ENCODE results near the gene SKAP1. TPM values are rescaled to one million over a fixed set of nuclear protein-coding genes. Genes with fewer than 3 reads are reported as not detected.

Gene SKAP1
- total and polyA plus RNA-seq, 2 of the 13 experiments (the other 11 are each of a cell fraction or from before 2014, with no cell fraction given), result 0.21 TPM; not detected in 1

- TF ChIP-seq ZNF20 (CRISPR knock-in tag; IDR thresholded peaks at IDR 0.05), result no peak
- no peak for TF ChIP-seq ZNF672 (CRISPR knock-in tag; IDR thresholded peaks at IDR 0.05)
- TF ChIP-seq ZNF547 (CRISPR knock-in tag; IDR thresholded peaks at IDR 0.05), result no peak
- TF ChIP-seq PRPF4 (IDR thresholded peaks at IDR 0.05; ENCODE audit: low read depth, low read length, poor library complexity, severe bottlenecking), result no peak
Measured at GRCh38 chr17:48330421-48330820, 99.6 kb downstream of the SKAP1 start (continued).

DNA sequence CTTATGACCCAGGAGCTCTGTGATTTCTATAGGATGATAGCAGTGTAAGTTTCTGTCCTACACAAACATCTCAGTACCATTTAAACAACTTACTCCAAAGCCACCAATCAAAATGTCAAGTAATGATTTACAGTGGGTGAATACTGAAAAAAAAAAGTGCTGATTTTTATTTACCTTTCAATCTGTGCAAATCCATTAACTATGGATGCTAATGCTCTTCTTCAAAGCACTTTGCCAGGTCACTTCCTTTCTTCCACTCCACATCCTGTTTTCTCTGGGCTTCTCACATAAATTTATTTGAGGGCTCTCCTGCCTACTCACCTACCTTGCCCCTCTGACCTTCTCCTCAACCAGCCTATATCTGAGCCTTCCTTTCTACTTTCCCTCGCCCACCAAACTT is 101.6 kb downstream of the SKAP1 start:
- CTCF ChIA-PET (ENCODE audit: low intra/inter-chr PET ratio, low total read pairs), result no interaction called here
- ATAC-seq, result no peak
- TF ChIP-seq NAIF1 (CRISPR knock-in tag; IDR thresholded peaks at IDR 0.05; ENCODE audit: borderline replicate concordance) (no peak), TSC22D2 (CRISPR knock-in tag; IDR thresholded peaks at IDR 0.05; ENCODE audit: borderline replicate concordance) (no peak), ZBTB40 (IDR thresholded peaks at IDR 0.05) (no peak), ZBTB40 (CRISPR knock-in tag; IDR thresholded peaks at IDR 0.05) (no peak), HNF4A (CRISPR knock-in tag; IDR thresholded peaks at IDR 0.05) (no peak), ZNF350 (CRISPR knock-in tag; IDR thresholded peaks at IDR 0.05; ENCODE audit: borderline replicate concordance, low read depth) (no peak), KLF6 (CRISPR knock-in tag; IDR thresholded peaks at IDR 0.05) (no peak), GZF1 (CRISPR knock-in tag; IDR thresholded peaks at IDR 0.05) (no peak), ZNF670 (CRISPR knock-in tag; IDR thresholded peaks at IDR 0.05; ENCODE audit: borderline replicate concordance) (no peak), ZNF18 (CRISPR knock-in tag; IDR thresholded peaks at IDR 0.05; ENCODE audit: insufficient replicate concordance) (no peak)

More for the DNA sequence above, 101.6 kb downstream of the SKAP1 start:
- 0% methylated on average over 1 of the region's 1 CpG for WGBS (ENCODE audit: low lambda C conversion rate)
- intact Hi-C loops (cut with micrococcal nuclease; ENCODE audit: unreplicated experiment) (no loop called here), in situ Hi-C loops (cut with HindIII; ENCODE audit: extremely low pct_ligation_motif_present, low pct_unique_long_range_greater_than_20kb) (no loop called here)
- POLR2A ChIA-PET, result no interaction called here
- no peak overlapping the region for H3K4me2 ChIP-seq (ENCODE audit: low read depth, low read length)
- no TSS peak for BruUV-seq (replicated peaks)
- no peaks in the 10 kb centered on the region for H3K36me3 ChIP-seq (replicated peaks in 1 of 2; ENCODE audit: control insufficient read depth in 1 of 2, insufficient read depth in 2 of 2, low read length in 2 of 2)
- H2AFZ ChIP-seq (ENCODE audit: low read length), result no peak overlapping the region
- H3K79me2 ChIP-seq (ENCODE audit: insufficient read depth, low read length), result no peaks in the 10 kb centered on the region
- no peak overlapping the region for H3K9ac ChIP-seq (ENCODE audit: insufficient read depth, low read depth, low read length)
- H3K9me3 ChIP-seq (ENCODE audit: low read length), result no peaks in the 10 kb centered on the region
- H4K20me1 ChIP-seq (ENCODE audit: insufficient read depth, low read length), result no peaks in the 10 kb centered on the region
- H3K27me3 ChIP-seq (ENCODE audit: control insufficient read depth in 1 of 2, insufficient read depth in 2 of 2, low read length in 2 of 2), result peaks cover 0 to 14% of the 10 kb centered on the region in 2 experiments; a peak in 3 of 5 replicates
- FAIRE-seq (no peak), DNase-seq (ENCODE audit: low spot score) (no peak)
- H3K4me1 ChIP-seq (ENCODE audit: insufficient read depth, low read length), result no peaks in the 10 kb centered on the region
- H3K27ac ChIP-seq (ENCODE audit: extremely low read length, insufficient read depth, low read length), result no peak overlapping the region
- no peak overlapping the region for H3K4me3 ChIP-seq (replicated peaks in 1 of 3; ENCODE audit: insufficient read depth in 1 of 3, low read depth in 2 of 3, low read length in 3 of 3)

All from HepG2 (cell line).